NCI-H524 treated with DMSO at 0.1 percent for 48 hours (cell line): ENCODE measurements around the gene SURF1.
"Not testable (repeated sequence)": the region's sequence is repeated elsewhere in the genome, so short reads cannot be mapped to it uniquely, and the experiment has no call there.

Experiments
- DNase-seq: peaks from one replicate; lab custom pipeline; 2025; lab: John Stamatoyannopoulos, UW

The SURF1 gene

GRCh38 chr9:133321411-133321935 lies 34.8 kb downstream of the SURF1 start:
- DNase-seq, result no peak

GRCh38 chr9:133320421-133320881 lies 35.8 kb downstream of the SURF1 start:
- DNase-seq, result no peak

- DNase-seq, result not testable (repeated sequence)
These were observed 38.7 kb downstream of the SURF1 start for GRCh38 chr9:133317551-133317950.

- no peak for DNase-seq
These were observed 40.3 kb downstream of the SURF1 start for GRCh38 chr9:133315997-133316396.

- no peak for DNase-seq
These were observed 46.7 kb downstream of the SURF1 start for GRCh38 chr9:133309608-133310007.

- DNase-seq, result no peak
These were observed 49.0 kb downstream of the SURF1 start for GRCh38 chr9:133307301-133307700.

- DNase-seq, result no peak
These were observed 49.8 kb downstream of the SURF1 start for GRCh38 chr9:133306242-133307204.

GRCh38 chr9:133305731-133306130 lies 50.6 kb downstream of the SURF1 start:
- no peak for DNase-seq

- no peak for DNase-seq
These were observed 51.6 kb downstream of the SURF1 start for GRCh38 chr9:133304477-133305377.

- DNase-seq, result no peak
These were observed 52.2 kb downstream of the SURF1 start for GRCh38 chr9:133304158-133304470.

- no peak for DNase-seq
These were observed 52.8 kb downstream of the SURF1 start for GRCh38 chr9:133303266-133304157.
